Airway epithelial cell (primary cell): ENCODE measurements around the gene PTPN4. TPM values are rescaled to one million over a fixed set of nuclear protein-coding genes. Genes with fewer than 3 reads are reported as not detected.

Experiments
- total RNA-seq: library from RNA; depleted of rRNA; stranded (reverse); fragments of >200 nt; gene quantifications from 2 replicates; pipeline ENCODE4 v1.2.3, GENCODE V29; 2015

PTPN4 gene
- 4.6 and 10.2 TPM in 2 replicates for total RNA-seq

GRCh38 chr2:119759451-119760236 is at the start of gene PTPN4:
PTPN4 (plus strand) TSS chr2:119759922; CDS start chr2:119809854, 49,932 bp downstream.

GRCh38 chr2:120012771-120013596 is 253.3 kb downstream of the PTPN4 start, which contains the start of gene EPB41L5:
EPB41L5 (plus strand) TSS chr2:120013077; CDS start chr2:120019085, 6,008 bp downstream.

Other genes starting within 250 kb of the PTPN4 start
- not detected in 2 replicates for gene SCTR, start 235.4 kb upstream of the PTPN4 start, total RNA-seq
- gene CFAP221, start 215.5 kb upstream of the PTPN4 start, total RNA-seq: not detected in 2 replicates
- 9.7 and 19.3 TPM in 2 replicates for gene TMEM177, start 80.7 kb upstream of the PTPN4 start, total RNA-seq